SK-N-SH treated with all-trans-retinoic acid at 6 μM for 48 hours (cell line): ENCODE measurements around the gene OR6C3.
"Not testable (repeated sequence)": the region's sequence is repeated elsewhere in the genome, so short reads cannot be mapped to it uniquely, and the experiment has no call there.

ENCODE experiments used
- ATAC-seq: fragments of 200-7000 bp; cut with Tn5 transposase; 3 replicates; pipeline ENCODE4 v1.9.1; 2020; ENCODE audit warnings: mild to moderate bottlenecking, moderate library complexity
- ARNTL ChIP-seq: fragments of 450-650 bp; formaldehyde crosslinking; IDR thresholded peaks from 2 replicates; pipeline ENCODE4 v1.5.0; 2020; ENCODE audit warnings: low read depth, mild to moderate bottlenecking, moderate library complexity, borderline replicate concordance
- BACH2 ChIP-seq: fragments of 250-450 bp; sonication (Bioruptor Pico); IDR thresholded peaks from 2 replicates; pipeline ENCODE4 v1.9.0; 2021; ENCODE audit warnings: mild to moderate bottlenecking, borderline replicate concordance
- ESRRG ChIP-seq: fragments of 250-450 bp; sonication (Bioruptor Pico); IDR thresholded peaks from 2 replicates; pipeline ENCODE4 v1.6.1; 2021; ENCODE audit warnings: mild to moderate bottlenecking
- GLIS3 ChIP-seq: fragments of 250-450 bp; sonication (Bioruptor Pico); IDR thresholded peaks from 2 replicates; pipeline ENCODE4 v1.5.0; 2020; ENCODE audit warnings: mild to moderate bottlenecking, moderate library complexity
- ISL1 ChIP-seq: fragments of 250-450 bp; sonication (Bioruptor Pico); IDR thresholded peaks from 2 replicates; pipeline ENCODE4 v2.1.2; 2022; ENCODE audit warnings: mild to moderate bottlenecking, moderate library complexity
- OSR1 ChIP-seq: fragments of 250-450 bp; sonication (Bioruptor Pico); IDR thresholded peaks from 2 replicates; pipeline ENCODE4 v1.8.0; 2022; ENCODE audit warnings: moderate library complexity, mild to moderate bottlenecking, inconsistent platforms
- PPARA ChIP-seq: fragments of 250-450 bp; sonication (Bioruptor Pico); IDR thresholded peaks from 2 replicates; pipeline ENCODE4 v1.5.0; 2020; ENCODE audit warnings: mild to moderate bottlenecking, borderline replicate concordance
- RARB ChIP-seq: fragments of 250-450 bp; sonication (Bioruptor Pico); IDR thresholded peaks from 2 replicates; pipeline ENCODE4 v1.8.0; 2021; ENCODE audit warnings: mild to moderate bottlenecking, moderate library complexity
- SNAI2 ChIP-seq: fragments of 250-450 bp; sonication (Bioruptor Pico); IDR thresholded peaks from 2 replicates; pipeline ENCODE4 v1.5.0; 2020; ENCODE audit warnings: mild to moderate bottlenecking, moderate library complexity
- TOX ChIP-seq: fragments of 250-450 bp; sonication (Bioruptor Pico); IDR thresholded peaks from 2 replicates; pipeline ENCODE4 v1.8.0; 2021; ENCODE audit warnings: mild to moderate bottlenecking, moderate library complexity, borderline replicate concordance
- ZC3H10 ChIP-seq: fragments of 250-450 bp; sonication (Bioruptor Pico); IDR thresholded peaks from 2 replicates; pipeline ENCODE4 v1.5.1; 2021; ENCODE audit warnings: mild to moderate bottlenecking, moderate library complexity
- ZFP3 ChIP-seq: fragments of 250-450 bp; sonication (Bioruptor Pico); IDR thresholded peaks from 2 replicates; pipeline ENCODE4 v1.5.0; 2020; ENCODE audit warnings: mild to moderate bottlenecking, moderate library complexity
- ZFP30 ChIP-seq: fragments of 450-650 bp; formaldehyde crosslinking; IDR thresholded peaks from 2 replicates; pipeline ENCODE4 v1.5.0; 2022; ENCODE audit warnings: mild to moderate bottlenecking, moderate library complexity
- ZNF565 ChIP-seq: fragments of 450-650 bp; formaldehyde crosslinking; conservative IDR thresholded peaks from 2 replicates; pipeline ENCODE4 v1.5.0; 2020; ENCODE audit warnings: low read depth, mild to moderate bottlenecking, moderate library complexity
- ZNF8 ChIP-seq: fragments of 450-650 bp; formaldehyde crosslinking; IDR thresholded peaks from 2 replicates; pipeline ENCODE4 v1.5.0; 2020; ENCODE audit warnings: mild to moderate bottlenecking, moderate library complexity
- TF ChIP-seq, protein P1 (sequence below): fragments of 250-450 bp; sonication (Bioruptor Pico); IDR thresholded peaks from 2 replicates; pipeline ENCODE4 v1.5.1; 2021; ENCODE audit warnings: mild to moderate bottlenecking, moderate library complexity
- TF ChIP-seq, protein P2 (sequence below): fragments of 250-450 bp; sonication (Bioruptor Pico); IDR thresholded peaks from 2 replicates; pipeline ENCODE4 v1.5.1; 2020; ENCODE audit warnings: low read depth, mild to moderate bottlenecking, moderate library complexity
- TF ChIP-seq, protein P3 (sequence below): fragments of 250-450 bp; sonication (Bioruptor Pico); IDR thresholded peaks from 2 replicates; pipeline ENCODE4 v1.5.0; 2020; ENCODE audit warnings: mild to moderate bottlenecking, moderate library complexity
- TF ChIP-seq, protein P4 (sequence below): fragments of 250-450 bp; sonication (Bioruptor Pico); IDR thresholded peaks from 2 replicates; pipeline ENCODE4 v1.8.0; 2020; ENCODE audit warnings: mild to moderate bottlenecking, moderate library complexity, borderline replicate concordance
- TF ChIP-seq, protein P5 (sequence below): fragments of 250-450 bp; sonication (Bioruptor Pico); IDR thresholded peaks from 2 replicates; pipeline ENCODE4 v1.8.0; 2021; ENCODE audit warnings: low read depth, mild to moderate bottlenecking, moderate library complexity, borderline replicate concordance

OR6C3 gene

DNA sequence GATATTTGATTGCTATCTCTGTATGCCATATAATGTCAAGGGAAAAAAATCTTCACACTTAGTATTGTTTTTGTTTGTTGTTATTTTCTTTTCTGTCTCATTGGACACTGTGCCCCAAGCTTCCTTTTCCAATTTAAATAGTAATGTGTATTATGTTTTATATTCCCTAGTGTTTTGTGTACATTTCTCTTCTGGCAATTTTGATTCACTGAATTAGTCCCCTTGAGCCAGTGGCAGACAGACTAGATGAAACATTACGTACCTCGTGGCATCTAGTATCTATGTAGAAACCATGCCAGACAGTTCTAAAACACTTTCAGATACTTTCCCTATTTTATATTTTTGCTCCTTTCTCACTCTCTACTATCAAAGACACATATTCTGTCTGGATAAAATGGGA lies 16.5 kb upstream of the OR6C3 start, which contains the start of gene OR6C1:
Gene OR6C1 (plus strand): TSS at position 301 of the 400 bp plus-strand sequence. CDS start 6,257 bp downstream, outside the sequence.
- no peak for ATAC-seq
- no peak for TF ChIP-seq RARB
- TF ChIP-seq SNAI2 = no peak
- TF ChIP-seq, protein P1, sequence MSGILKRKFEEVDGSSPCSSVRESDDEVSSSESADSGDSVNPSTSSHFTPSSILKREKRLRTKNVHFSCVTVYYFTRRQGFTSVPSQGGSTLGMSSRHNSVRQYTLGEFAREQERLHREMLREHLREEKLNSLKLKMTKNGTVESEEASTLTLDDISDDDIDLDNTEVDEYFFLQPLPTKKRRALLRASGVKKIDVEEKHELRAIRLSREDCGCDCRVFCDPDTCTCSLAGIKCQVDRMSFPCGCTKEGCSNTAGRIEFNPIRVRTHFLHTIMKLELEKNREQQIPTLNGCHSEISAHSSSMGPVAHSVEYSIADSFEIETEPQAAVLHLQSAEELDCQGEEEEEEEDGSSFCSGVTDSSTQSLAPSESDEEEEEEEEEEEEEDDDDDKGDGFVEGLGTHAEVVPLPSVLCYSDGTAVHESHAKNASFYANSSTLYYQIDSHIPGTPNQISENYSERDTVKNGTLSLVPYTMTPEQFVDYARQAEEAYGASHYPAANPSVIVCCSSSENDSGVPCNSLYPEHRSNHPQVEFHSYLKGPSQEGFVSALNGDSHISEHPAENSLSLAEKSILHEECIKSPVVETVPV (CRISPR knock-in tag) = no peak
- no peak for TF ChIP-seq ZFP3 (CRISPR knock-in tag)
- no peak for TF ChIP-seq ZNF565 (CRISPR knock-in tag)
- TF ChIP-seq ISL1 (CRISPR knock-in tag) = no peak
- TF ChIP-seq, protein P2, sequence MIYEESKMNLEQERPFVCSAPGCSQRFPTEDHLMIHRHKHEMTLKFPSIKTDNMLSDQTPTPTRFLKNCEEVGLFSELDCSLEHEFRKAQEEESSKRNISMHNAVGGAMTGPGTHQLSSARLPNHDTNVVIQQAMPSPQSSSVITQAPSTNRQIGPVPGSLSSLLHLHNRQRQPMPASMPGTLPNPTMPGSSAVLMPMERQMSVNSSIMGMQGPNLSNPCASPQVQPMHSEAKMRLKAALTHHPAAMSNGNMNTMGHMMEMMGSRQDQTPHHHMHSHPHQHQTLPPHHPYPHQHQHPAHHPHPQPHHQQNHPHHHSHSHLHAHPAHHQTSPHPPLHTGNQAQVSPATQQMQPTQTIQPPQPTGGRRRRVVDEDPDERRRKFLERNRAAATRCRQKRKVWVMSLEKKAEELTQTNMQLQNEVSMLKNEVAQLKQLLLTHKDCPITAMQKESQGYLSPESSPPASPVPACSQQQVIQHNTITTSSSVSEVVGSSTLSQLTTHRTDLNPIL = no peak
- TF ChIP-seq, protein P3, sequence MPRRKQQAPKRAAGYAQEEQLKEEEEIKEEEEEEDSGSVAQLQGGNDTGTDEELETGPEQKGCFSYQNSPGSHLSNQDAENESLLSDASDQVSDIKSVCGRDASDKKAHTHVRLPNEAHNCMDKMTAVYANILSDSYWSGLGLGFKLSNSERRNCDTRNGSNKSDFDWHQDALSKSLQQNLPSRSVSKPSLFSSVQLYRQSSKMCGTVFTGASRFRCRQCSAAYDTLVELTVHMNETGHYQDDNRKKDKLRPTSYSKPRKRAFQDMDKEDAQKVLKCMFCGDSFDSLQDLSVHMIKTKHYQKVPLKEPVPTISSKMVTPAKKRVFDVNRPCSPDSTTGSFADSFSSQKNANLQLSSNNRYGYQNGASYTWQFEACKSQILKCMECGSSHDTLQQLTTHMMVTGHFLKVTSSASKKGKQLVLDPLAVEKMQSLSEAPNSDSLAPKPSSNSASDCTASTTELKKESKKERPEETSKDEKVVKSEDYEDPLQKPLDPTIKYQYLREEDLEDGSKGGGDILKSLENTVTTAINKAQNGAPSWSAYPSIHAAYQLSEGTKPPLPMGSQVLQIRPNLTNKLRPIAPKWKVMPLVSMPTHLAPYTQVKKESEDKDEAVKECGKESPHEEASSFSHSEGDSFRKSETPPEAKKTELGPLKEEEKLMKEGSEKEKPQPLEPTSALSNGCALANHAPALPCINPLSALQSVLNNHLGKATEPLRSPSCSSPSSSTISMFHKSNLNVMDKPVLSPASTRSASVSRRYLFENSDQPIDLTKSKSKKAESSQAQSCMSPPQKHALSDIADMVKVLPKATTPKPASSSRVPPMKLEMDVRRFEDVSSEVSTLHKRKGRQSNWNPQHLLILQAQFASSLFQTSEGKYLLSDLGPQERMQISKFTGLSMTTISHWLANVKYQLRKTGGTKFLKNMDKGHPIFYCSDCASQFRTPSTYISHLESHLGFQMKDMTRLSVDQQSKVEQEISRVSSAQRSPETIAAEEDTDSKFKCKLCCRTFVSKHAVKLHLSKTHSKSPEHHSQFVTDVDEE (CRISPR knock-in tag) = no peak
- no peak for TF ChIP-seq PPARA (CRISPR knock-in tag)
- no peak for TF ChIP-seq BACH2 (CRISPR knock-in tag)
- no peak for TF ChIP-seq TOX (CRISPR knock-in tag)
- no peak for TF ChIP-seq ESRRG (CRISPR knock-in tag)
- TF ChIP-seq ZFP30 (CRISPR knock-in tag) = no peak
- TF ChIP-seq GLIS3 = no peak
- no peak for TF ChIP-seq OSR1
- TF ChIP-seq ZNF8 (CRISPR knock-in tag) = no peak
- TF ChIP-seq, protein P4, sequence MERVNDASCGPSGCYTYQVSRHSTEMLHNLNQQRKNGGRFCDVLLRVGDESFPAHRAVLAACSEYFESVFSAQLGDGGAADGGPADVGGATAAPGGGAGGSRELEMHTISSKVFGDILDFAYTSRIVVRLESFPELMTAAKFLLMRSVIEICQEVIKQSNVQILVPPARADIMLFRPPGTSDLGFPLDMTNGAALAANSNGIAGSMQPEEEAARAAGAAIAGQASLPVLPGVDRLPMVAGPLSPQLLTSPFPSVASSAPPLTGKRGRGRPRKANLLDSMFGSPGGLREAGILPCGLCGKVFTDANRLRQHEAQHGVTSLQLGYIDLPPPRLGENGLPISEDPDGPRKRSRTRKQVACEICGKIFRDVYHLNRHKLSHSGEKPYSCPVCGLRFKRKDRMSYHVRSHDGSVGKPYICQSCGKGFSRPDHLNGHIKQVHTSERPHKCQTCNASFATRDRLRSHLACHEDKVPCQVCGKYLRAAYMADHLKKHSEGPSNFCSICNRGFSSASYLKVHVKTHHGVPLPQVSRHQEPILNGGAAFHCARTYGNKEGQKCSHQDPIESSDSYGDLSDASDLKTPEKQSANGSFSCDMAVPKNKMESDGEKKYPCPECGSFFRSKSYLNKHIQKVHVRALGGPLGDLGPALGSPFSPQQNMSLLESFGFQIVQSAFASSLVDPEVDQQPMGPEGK (CRISPR knock-in tag) = no peak

DNA sequence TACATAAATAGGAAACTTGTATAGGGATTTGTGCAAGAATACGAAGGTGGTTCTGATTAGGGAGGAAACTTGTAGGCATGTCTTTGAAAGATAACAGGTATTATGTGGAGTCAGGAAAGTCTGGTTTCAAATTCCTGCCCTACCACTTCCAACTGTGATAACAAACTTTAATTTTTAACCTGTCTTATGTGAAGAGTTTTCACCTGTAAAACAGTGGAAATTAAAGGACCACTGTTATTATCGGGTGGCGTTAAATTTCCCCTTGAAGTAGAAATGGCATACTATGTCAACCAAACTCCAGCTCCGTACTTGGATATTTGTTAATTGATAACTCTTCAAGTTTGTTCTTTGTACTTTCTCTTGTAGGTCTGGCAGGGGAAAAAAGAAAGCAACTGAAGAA lies 10.3 kb upstream of the OR6C3 start:
- no peak for ATAC-seq
- TF ChIP-seq RARB (no peak), PPARA (CRISPR knock-in tag) (no peak), ZFP3 (CRISPR knock-in tag) (no peak), ZNF8 (CRISPR knock-in tag) (no peak), SNAI2 (no peak), ARNTL (CRISPR knock-in tag) (no peak), ZC3H10 (CRISPR knock-in tag) (no peak), ZFP30 (CRISPR knock-in tag) (no peak), TOX (CRISPR knock-in tag) (no peak)
- TF ChIP-seq, protein P3 (CRISPR knock-in tag) = no peak
- TF ChIP-seq, protein P1 (CRISPR knock-in tag) = no peak
- TF ChIP-seq, protein P5, sequence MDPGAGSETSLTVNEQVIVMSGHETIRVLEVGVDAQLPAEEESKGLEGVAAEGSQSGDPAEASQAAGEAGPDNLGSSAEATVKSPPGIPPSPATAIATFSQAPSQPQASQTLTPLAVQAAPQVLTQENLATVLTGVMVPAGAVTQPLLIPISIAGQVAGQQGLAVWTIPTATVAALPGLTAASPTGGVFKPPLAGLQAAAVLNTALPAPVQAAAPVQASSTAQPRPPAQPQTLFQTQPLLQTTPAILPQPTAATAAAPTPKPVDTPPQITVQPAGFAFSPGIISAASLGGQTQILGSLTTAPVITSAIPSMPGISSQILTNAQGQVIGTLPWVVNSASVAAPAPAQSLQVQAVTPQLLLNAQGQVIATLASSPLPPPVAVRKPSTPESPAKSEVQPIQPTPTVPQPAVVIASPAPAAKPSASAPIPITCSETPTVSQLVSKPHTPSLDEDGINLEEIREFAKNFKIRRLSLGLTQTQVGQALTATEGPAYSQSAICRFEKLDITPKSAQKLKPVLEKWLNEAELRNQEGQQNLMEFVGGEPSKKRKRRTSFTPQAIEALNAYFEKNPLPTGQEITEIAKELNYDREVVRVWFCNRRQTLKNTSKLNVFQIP (CRISPR knock-in tag) = no peak

DNA sequence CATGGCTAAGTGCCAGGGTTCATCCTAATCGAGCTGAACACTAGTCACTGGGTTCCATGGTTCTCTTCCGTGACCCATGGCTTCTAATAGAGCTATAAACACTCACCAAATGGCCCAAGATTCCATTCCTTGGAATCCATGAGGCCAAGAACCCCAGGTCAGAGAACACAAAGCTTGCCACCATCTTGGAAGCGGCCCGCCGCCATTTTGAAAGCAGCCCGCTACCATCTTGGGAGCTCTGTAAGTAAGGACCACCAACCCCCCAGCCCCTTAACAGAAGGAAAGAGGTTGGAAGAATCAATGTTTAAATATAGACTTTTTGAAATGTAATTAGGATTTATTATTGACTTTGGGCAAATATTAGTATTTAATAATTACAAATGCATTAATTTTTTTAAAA lies 4.7 kb upstream of the OR6C3 start:
- not testable (repeated sequence) for ATAC-seq
